ENCODE measurements around the gene PLA2G5.
"Not testable (repeated sequence)": the region's sequence is repeated elsewhere in the genome, so short reads cannot be mapped to it uniquely, and the experiment has no call there.

PLA2G5 gene

GRCh38 chr1:20051218-20051829, 18.7 kb upstream of the PLA2G5 start:
- no peak for TF ChIP-seq CTCF (conservative IDR thresholded peaks at IDR 0.05; ENCODE audit: low read length)
- no peak overlapping the region for H3K4me3 ChIP-seq (ENCODE audit: low read length)
- no peak for DNase-seq (ENCODE audit: low read depth)

- peak; percentile 29 for DNase-seq (ENCODE audit: low read depth)
- H3K4me3 ChIP-seq (ENCODE audit: low read length), result no peak overlapping the region
- no peak for TF ChIP-seq CTCF (conservative IDR thresholded peaks at IDR 0.05; ENCODE audit: low read length)
Measured at GRCh38 chr1:20052386-20052785, 17.6 kb upstream of the PLA2G5 start.

GRCh38 chr1:20057886-20058420, 12.0 kb upstream of the PLA2G5 start:
- DNase-seq (ENCODE audit: low read depth), result peak; percentile 60
- H3K4me3 ChIP-seq (ENCODE audit: low read length), result no peak overlapping the region
- TF ChIP-seq CTCF (conservative IDR thresholded peaks at IDR 0.05; ENCODE audit: low read length), result no peak

- no peak for TF ChIP-seq CTCF (conservative IDR thresholded peaks at IDR 0.05; ENCODE audit: low read length)
- no peak overlapping the region for H3K4me3 ChIP-seq (ENCODE audit: low read length)
- DNase-seq (ENCODE audit: low read depth), result peak; percentile 86
Measured at GRCh38 chr1:20058531-20058930, 11.5 kb upstream of the PLA2G5 start.

GRCh38 chr1:20059847-20060246, 10.1 kb upstream of the PLA2G5 start:
- no peak overlapping the region for H3K4me3 ChIP-seq (ENCODE audit: low read length)
- DNase-seq (ENCODE audit: low read depth), result no peak
- TF ChIP-seq CTCF (conservative IDR thresholded peaks at IDR 0.05; ENCODE audit: low read length), result no peak

GRCh38 chr1:20060791-20061190, 9.2 kb upstream of the PLA2G5 start:
- not testable (repeated sequence) for DNase-seq (ENCODE audit: low read depth); H3K4me3 ChIP-seq (ENCODE audit: low read length)

- no peak overlapping the region for H3K4me3 ChIP-seq (ENCODE audit: low read length)
- no peak for TF ChIP-seq CTCF (conservative IDR thresholded peaks at IDR 0.05; ENCODE audit: low read length)
- DNase-seq (ENCODE audit: low read depth), result no peak
Measured at GRCh38 chr1:20061866-20062265, 8.1 kb upstream of the PLA2G5 start.

Data from AG10803 (cell line).